Activated naive CD4-positive, alpha-beta T cell treated with Interleukin-2 at 50 U/mL for 16 hours (primary cell): ENCODE measurements around the gene GOLGA8M.
"Not testable (repeated sequence)": the region's sequence is repeated elsewhere in the genome, so short reads cannot be mapped to it uniquely, and the experiment has no call there.

Experiments used
- DNase-seq: peaks from one replicate; pipeline ENCODE4 v3.0.0-alpha.2; 2020

The GOLGA8M gene

DNA sequence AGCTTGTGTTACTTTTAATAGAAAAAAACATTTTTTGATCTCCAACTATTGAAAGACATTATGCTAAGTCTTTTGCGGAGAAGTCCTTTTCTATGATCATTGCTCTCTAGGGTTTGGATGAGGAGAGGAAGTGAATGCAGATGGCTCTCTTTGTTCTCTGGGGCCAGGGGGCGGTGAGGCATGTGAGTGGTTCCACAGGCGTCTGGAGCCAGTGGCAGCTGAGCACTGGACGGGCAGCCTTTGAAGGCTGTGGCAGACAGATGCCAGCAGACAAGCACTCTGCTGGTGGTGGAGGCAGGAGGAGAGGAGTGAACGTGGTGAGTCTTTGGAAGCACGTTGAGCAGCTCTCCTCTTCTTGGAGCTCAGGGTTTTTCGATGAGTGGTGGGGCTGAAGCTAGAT, 51.5 kb downstream of the GOLGA8M start:
- not testable (repeated sequence) for DNase-seq

GRCh38 chr15:28656018-28656360, 56.2 kb downstream of the GOLGA8M start:
- DNase-seq, result not testable (repeated sequence)

- not testable (repeated sequence) for DNase-seq
Observed at GRCh38 chr15:28655329-28656017, 56.7 kb downstream of the GOLGA8M start.

- DNase-seq, result not testable (repeated sequence)
Observed at GRCh38 chr15:28654194-28654593, 58.0 kb downstream of the GOLGA8M start.

- DNase-seq, result not testable (repeated sequence)
Observed at GRCh38 chr15:28652538-28652937, 59.7 kb downstream of the GOLGA8M start.
